Large intestine (tissue), 3 donors: ENCODE data around the gene EFNB2. TPM values are rescaled to one million over a fixed set of nuclear protein-coding genes. Genes with fewer than 3 reads are reported as not detected.

Experiments used
- DNase-seq, 2 donors: peaks; one replicate each; pipeline versions ENCODE4 v3.0.0 to v3.0.0-alpha.2; 2013
- H3K27ac ChIP-seq: one replicate; pipeline ENCODE4 v1.5.1; 2013; ENCODE audit warnings: low read length
- H3K27me3 ChIP-seq: 2 replicates; pipeline ENCODE4 v1.6.1; 2013; ENCODE audit warnings: low read length; ENCODE audit not compliant: control insufficient read depth, insufficient read depth
- H3K36me3 ChIP-seq: 2 replicates; pipeline ENCODE4 v1.6.1; 2013; ENCODE audit warnings: low read length; ENCODE audit not compliant: control insufficient read depth, insufficient read depth
- H3K4me1 ChIP-seq: one replicate; pipeline ENCODE4 v1.6.1; 2013; ENCODE audit warnings: low read length; ENCODE audit not compliant: control insufficient read depth, insufficient read depth
- H3K4me3 ChIP-seq: one replicate; pipeline ENCODE4 v1.5.1; 2013; ENCODE audit warnings: low read length
- H3K9me3 ChIP-seq: one replicate; pipeline ENCODE4 v1.6.1; 2013; ENCODE audit warnings: mild to moderate bottlenecking, low read depth, low read length, moderate library complexity; ENCODE audit not compliant: control insufficient read depth
- WGBS: methylation state at CpG from one replicate; pipeline ENCODE4 v1.1.5; 2013; ENCODE audit warnings: low lambda C conversion rate; ENCODE audit not compliant: insufficient coverage; 5-methylcytosine and 5-hydroxymethylcytosine counted together
- polyA plus RNA-seq: library from polyadenylated mRNA; unstranded; fragments of 120-200 nt; gene quantifications from one replicate; pipeline ENCODE4 v1.2.1, GENCODE V29; 2013

Gene EFNB2
- polyA plus RNA-seq, 1 donor = 28.8 TPM

DNA sequence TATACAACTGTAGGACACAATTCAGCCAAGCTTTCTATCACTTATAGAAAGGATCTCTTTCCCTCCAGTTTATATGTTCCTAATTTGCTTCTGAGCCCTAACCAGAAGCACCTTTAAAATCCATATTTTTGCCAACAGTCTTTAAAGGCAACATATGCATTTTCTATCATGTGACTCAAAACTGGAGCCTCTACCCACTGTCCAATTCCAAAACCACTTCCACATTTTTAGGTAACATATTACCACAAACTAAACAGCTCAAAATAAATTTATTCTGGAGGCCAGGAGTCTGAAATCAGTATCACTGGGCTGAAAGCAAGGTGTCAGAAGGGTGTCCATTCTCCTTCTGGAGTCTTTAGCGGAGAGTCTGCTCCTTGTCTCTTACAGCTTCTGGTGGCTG is 15.9 kb upstream of the EFNB2 start:
- Histone ChIP-seq H3K4me1 (no peaks in the 10 kb centered on the region), H3K27ac (no peak overlapping the region), H3K36me3 (peaks cover 55% of the 10 kb centered on the region), H3K4me3 (no peak overlapping the region), H3K27me3 (no peaks in the 10 kb centered on the region), H3K9me3 (no peaks in the 10 kb centered on the region)
- no peak for DNase-seq
- no CpG with 5 or more reads among the region's 1 CpG for WGBS

DNA sequence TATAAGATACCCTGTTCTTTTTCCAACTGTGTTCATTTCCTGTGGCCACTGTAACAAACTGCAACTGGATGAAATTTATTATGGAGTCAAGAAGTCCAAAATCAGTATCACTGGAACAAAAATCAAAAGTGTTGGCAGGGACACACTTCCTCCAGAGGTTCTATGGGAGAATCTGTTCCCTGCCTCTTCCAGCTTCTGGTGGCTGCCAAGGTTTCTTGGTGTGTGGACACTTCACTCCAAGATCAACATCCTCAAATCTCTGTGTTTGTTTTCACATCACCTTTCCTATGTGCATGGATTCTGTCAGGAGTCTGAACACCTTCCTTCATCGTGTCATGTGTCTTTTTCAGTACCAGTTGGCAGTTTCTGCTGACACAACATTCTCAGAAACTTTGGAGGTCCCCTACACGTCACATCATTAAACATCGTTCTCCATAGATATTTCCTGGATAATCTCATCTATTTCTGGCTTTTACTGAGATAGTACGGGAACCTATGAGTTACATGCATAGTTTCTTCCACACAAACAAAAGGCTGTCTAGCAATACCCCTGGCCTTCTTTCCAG is 15.2 kb upstream of the EFNB2 start:
- 86% methylated on average over 1 of the region's 4 CpGs for WGBS
- DNase-seq = no peak
- Histone ChIP-seq H3K36me3 (peaks cover 52% of the 10 kb centered on the region), H3K27me3 (no peaks in the 10 kb centered on the region), H3K4me3 (no peak overlapping the region), H3K27ac (no peak overlapping the region), H3K4me1 (no peaks in the 10 kb centered on the region), H3K9me3 (no peaks in the 10 kb centered on the region)

DNA sequence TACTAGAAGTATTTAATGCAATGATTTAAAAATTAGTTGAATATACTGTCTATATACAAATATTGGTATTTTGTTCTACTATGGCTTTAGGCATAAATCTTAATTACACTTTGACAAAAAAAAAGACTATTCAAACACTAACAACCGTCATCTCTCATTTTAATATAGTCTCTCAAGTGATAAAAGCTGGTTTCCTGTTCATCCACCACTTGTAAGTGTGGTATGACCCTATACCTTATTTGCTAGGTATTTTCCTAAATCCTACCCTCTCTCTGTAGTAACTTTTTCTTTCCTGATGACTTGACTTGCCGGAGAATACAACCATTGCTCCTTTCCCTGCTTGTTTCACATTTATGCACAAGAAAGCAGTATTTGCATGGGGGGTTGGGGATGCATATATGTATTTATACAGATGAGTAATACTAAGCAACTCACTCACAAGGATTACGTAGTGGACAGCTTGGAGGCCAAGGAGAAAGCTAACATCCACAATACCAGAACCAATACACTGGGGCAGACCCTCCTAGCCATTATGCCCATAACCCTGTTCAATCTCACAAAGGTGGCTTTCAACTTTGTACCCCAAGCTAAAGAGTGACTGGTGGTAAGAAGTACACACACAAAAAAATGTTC is 12.7 kb upstream of the EFNB2 start:
- DNase-seq = no peak
- H3K4me3 ChIP-seq = no peak overlapping the region
- H3K9me3 ChIP-seq = no peaks in the 10 kb centered on the region
- H3K27ac ChIP-seq = no peak overlapping the region
- no peaks in the 10 kb centered on the region for H3K4me1 ChIP-seq
- H3K36me3 ChIP-seq = peaks cover 43% of the 10 kb centered on the region
- H3K27me3 ChIP-seq = no peaks in the 10 kb centered on the region
- 100% methylated on average over 1 of the region's 3 CpGs for WGBS

DNA sequence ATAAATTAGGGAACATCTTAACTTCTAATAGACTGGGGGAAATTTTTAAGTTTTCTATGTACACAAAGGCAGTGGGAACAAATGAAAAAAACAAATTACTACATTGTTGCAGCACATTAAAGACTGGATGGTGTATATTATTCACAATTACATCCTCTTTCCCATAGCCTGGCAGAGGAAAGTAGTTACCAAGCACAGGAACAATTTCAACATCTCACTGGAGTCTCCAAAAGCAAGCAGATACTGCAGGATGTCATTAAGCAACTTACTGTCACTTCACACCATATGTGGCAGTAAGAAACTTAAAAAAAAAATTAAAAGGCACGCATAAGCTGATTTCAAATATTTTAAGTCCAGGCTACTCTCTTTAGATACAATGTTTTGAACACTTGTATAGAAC is 6.4 kb upstream of the EFNB2 start:
- Histone ChIP-seq H3K27me3 (no peaks in the 10 kb centered on the region), H3K4me1 (no peaks in the 10 kb centered on the region), H3K36me3 (peaks cover 28% of the 10 kb centered on the region), H3K4me3 (no peak overlapping the region), H3K9me3 (no peaks in the 10 kb centered on the region), H3K27ac (no peak overlapping the region)
- 100% methylated on average over 1 of the region's 1 CpG for WGBS
- no peak for DNase-seq

DNA sequence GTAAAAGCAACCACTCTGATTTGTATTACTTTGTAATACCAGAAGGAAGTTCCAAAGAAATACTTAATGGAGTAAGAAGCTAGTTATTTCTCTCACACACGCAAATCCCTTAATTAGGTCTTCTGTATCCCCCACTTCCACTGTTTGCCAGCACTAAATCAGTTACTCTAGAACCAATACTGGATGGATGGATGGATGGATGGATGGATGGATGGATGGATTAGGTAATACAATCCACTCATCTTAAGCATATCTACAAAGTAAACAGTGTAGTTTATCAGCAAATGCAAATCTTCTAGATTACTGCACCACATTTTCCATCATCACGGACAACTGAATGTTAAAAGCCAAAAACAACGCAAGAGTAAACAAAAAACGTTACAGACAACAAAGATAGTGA is 5.2 kb upstream of the EFNB2 start:
- Histone ChIP-seq H3K27ac (no peak overlapping the region), H3K36me3 (peaks cover 20% of the 10 kb centered on the region), H3K27me3 (no peaks in the 10 kb centered on the region), H3K4me1 (peaks cover 4% of the 10 kb centered on the region), H3K4me3 (no peak overlapping the region), H3K9me3 (peaks cover 3% of the 10 kb centered on the region)
- WGBS = 90% methylated on average over 2 of the region's 4 CpGs
- DNase-seq = no peak

DNA sequence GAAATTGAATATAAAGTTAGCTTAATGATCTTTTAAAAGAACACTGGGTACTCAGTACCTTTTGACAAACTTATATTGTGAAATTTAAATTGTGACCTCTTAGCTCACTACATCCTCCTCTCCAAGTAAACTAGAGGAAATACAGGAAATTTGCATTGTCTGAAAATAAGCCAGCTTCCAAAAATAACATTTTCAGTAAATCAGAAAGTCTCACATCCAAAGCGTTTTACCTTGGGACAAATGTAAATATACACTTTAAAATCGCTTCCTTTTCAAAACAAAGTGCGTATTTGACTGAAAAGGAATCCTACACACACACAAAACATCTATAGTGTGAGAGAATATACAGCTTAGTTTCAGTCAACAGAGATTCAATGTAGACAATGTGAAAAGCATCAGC is 2.1 kb upstream of the EFNB2 start:
- no peak for DNase-seq

GRCh38 chr13:106536244-106537034 is 977 bp upstream of the EFNB2 start:
- DNase-seq = peak; percentile 87
- peak overlapping the region; percentile 61 for H3K4me3 ChIP-seq
- 15% methylated on average over 10 of the region's 50 CpGs for WGBS
- H3K36me3 ChIP-seq = peaks cover 8% of the 10 kb centered on the region
- H3K27me3 ChIP-seq = no peaks in the 10 kb centered on the region
- peaks cover 6% of the 10 kb centered on the region for H3K4me1 ChIP-seq
- peaks cover 3% of the 10 kb centered on the region for H3K9me3 ChIP-seq
- peak overlapping the region; percentile 86 for H3K27ac ChIP-seq

More for the DNA sequence above, 2.1 kb upstream of the EFNB2 start:
- peaks cover 10% of the 10 kb centered on the region for H3K36me3 ChIP-seq
- WGBS = 73% methylated on average over 3 of the region's 3 CpGs
- H3K27me3 ChIP-seq = no peaks in the 10 kb centered on the region
- no peak overlapping the region for H3K4me3 ChIP-seq
- no peak overlapping the region for H3K27ac ChIP-seq
- peaks cover 4% of the 10 kb centered on the region for H3K4me1 ChIP-seq
- H3K9me3 ChIP-seq = peaks cover 3% of the 10 kb centered on the region

GRCh38 chr13:106534639-106535551 is 567 bp downstream of the EFNB2 start:
- peaks cover 3% of the 10 kb centered on the region for H3K9me3 ChIP-seq
- no peaks in the 10 kb centered on the region for H3K27me3 ChIP-seq
- peaks cover 11% of the 10 kb centered on the region for H3K4me1 ChIP-seq
- H3K36me3 ChIP-seq = no peaks in the 10 kb centered on the region
- peak overlapping the region; percentile 79 for H3K4me3 ChIP-seq
- DNase-seq = peak in 1 of 2 donors; percentile 68
- WGBS = no CpG with 5 or more reads among the region's 121 CpGs
- peak overlapping the region; percentile 43 for H3K27ac ChIP-seq

DNA sequence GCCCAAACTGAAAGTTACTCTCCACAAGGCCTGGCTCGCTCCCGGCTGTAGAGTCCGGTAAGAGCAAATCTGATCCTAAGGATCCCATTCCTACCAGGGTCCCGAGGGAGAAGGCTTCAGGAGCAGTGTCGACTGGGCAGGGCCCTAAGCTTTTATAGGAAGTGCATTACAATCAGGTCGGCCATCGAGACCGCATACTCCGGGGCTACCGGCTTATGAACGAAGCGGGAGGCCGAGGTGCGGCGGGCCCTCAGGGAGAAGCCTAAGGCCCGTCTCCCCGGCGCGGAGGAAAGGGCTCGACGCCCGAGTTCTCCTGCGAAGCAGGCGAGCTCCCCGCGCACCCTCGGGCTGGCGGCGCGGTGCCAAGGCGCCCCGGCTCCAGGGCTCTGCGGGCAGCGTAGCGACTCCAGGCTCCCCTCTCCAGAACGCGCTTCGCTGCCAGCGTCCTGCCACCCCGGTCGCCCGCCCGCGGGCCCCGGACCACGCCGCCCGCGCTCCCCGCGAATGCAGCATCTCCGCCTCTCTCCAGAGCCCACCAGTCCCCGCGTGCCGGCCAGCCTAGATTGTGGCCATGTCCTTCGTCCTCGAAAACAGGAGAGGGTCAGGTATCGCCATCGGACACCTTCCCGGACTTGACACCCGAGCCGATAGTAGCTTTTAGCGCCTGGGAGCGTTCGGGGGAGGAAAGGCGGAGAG is 1.4 kb downstream of the EFNB2 start:
- H3K9me3 ChIP-seq = peaks cover 3% of the 10 kb centered on the region
- H3K4me1 ChIP-seq = peaks cover 17% of the 10 kb centered on the region
- H3K27ac ChIP-seq = peak overlapping the region; percentile 68
- no peaks in the 10 kb centered on the region for H3K27me3 ChIP-seq
- peak; percentile 37 to 80 for DNase-seq
- H3K4me3 ChIP-seq = peak overlapping the region; percentile 79
- WGBS = no CpG with 5 or more reads among the region's 66 CpGs
- H3K36me3 ChIP-seq = no peaks in the 10 kb centered on the region
